A673 (cell line): ENCODE data around the gene RASSF1. TPM values are rescaled to one million over a fixed set of nuclear protein-coding genes. Genes with fewer than 3 reads are reported as not detected.

Experiments used
- BruUV-seq: library from RNA; stranded (reverse); fragments of 400-500 nt; replicated peaks from 2 replicates; lab custom pipeline; 2021; lab: Mats Ljungman, UMichigan
- CTCF ChIA-PET: fragments of 300-600 bp; sonication (Branson Sonifier 250); formaldehyde crosslinking; loops from one replicate; lab custom pipeline; 2022; ENCODE audit warnings: antibody characterized with exemption; lab: Charles Lee
- POLR2A ChIA-PET: fragments of 300-600 bp; sonication (Branson Sonifier 250); formaldehyde crosslinking; loops from one replicate; lab custom pipeline; 2022; ENCODE audit warnings: antibody characterized with exemption; ENCODE audit not compliant: low non-redundant PET; lab: Charles Lee
- DNase-seq: peaks from one replicate; pipeline ENCODE4 v3.0.0-alpha.2; 2015; ENCODE audit warnings: low spot score
- H3K27ac ChIP-seq: fragments of 200-600 bp; sonication (generic); 2 replicates; pipeline ENCODE4 v1.5.1; 2016; ENCODE audit warnings: mixed run types, low read depth, mild to moderate bottlenecking, mixed read lengths, antibody characterized with exemption, low read length; ENCODE audit not compliant: poor library complexity, severe bottlenecking
- H3K27me3 ChIP-seq: fragments of 200-600 bp; sonication (generic); replicated peaks from 2 replicates; pipeline ENCODE4 v1.6.1; 2017; ENCODE audit warnings: mixed run types, low read depth, mild to moderate bottlenecking, mixed read lengths, antibody characterized with exemption, low read length; ENCODE audit not compliant: insufficient read depth, poor library complexity
- H3K36me3 ChIP-seq: fragments of 200-600 bp; sonication (generic); 2 replicates; pipeline ENCODE4 v1.6.1; 2016; ENCODE audit warnings: mixed run types, mild to moderate bottlenecking, mixed read lengths, antibody characterized with exemption, low read length; ENCODE audit not compliant: insufficient read depth, poor library complexity, severe bottlenecking
- H3K4me1 ChIP-seq: fragments of 200-600 bp; sonication (generic); 2 replicates; pipeline ENCODE4 v1.6.1; 2017; ENCODE audit warnings: mixed run types, mild to moderate bottlenecking, mixed read lengths, antibody characterized with exemption, low read length; ENCODE audit not compliant: insufficient read depth, poor library complexity, severe bottlenecking
- H3K4me3 ChIP-seq: fragments of 200-600 bp; sonication (generic); 2 replicates; pipeline ENCODE4 v1.5.1; 2016; ENCODE audit warnings: low read depth, mixed run types, mild to moderate bottlenecking, mixed read lengths, low read length; ENCODE audit not compliant: poor library complexity, severe bottlenecking
- H3K9me3 ChIP-seq: fragments of 200-600 bp; sonication (generic); 2 replicates; pipeline ENCODE4 v1.6.1; 2016; ENCODE audit warnings: mixed run types, low read depth, mild to moderate bottlenecking, mixed read lengths, antibody characterized with exemption, low read length; ENCODE audit not compliant: poor library complexity, severe bottlenecking
- EZH2 ChIP-seq: fragments of 200-600 bp; sonication (generic); IDR thresholded peaks from 2 replicates; pipeline ENCODE4 v1.6.1; 2017; ENCODE audit warnings: borderline replicate concordance, low read depth, mild to moderate bottlenecking, mixed read lengths, antibody characterized with exemption, low read length; ENCODE audit not compliant: poor library complexity, severe bottlenecking
- intact Hi-C: fragments of 100-400 bp; cut with micrococcal nuclease; formaldehyde crosslinking; loops from one replicate; pipeline ENCODE4 v1.10.0; 2022; ENCODE audit not compliant: unreplicated experiment
- total RNA-seq: library from RNA; stranded (reverse); gene quantifications from 2 replicates; pipeline ENCODE4 v1.2.3, GENCODE V29; 2021
- TF ChIP-seq, protein P1 (sequence below): fragments of 300-800, 200-600 bp; sonication (generic); conservative IDR thresholded peaks from 2 replicates; pipeline ENCODE4 v1.5.1; 2017; ENCODE audit warnings: low read depth, mild to moderate bottlenecking, antibody characterized with exemption, low read length, moderate library complexity, mixed read lengths

RASSF1 gene
- total RNA-seq, 1 experiment from 2014 or later, result 14.4 TPM

DNA sequence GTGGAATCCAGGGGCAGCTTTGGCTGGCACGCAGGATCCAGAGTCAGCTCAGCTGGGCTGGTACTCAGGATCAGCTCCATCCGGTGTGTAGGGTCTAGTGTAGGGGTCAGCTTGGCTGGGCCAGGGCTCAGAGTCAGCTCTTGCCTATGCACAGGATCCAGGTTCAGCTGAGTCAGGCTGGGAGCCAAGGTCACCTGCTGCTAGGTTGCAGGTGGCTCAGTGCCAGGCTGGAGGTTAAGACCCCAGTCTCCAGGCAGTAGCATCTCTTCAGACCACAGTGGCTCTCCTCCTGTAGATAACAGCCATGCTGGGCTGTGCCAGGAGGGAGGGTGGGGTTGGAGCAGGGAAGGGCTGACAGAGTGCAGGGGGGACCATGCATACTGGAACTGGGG is 43.3 kb downstream of the RASSF1 start:
- Histone ChIP-seq H3K27ac (no peak overlapping the region), H3K27me3 (no peaks in the 10 kb centered on the region), H3K36me3 (no peaks in the 10 kb centered on the region), H3K9me3 (no peaks in the 10 kb centered on the region), H3K4me3 (no peak overlapping the region), H3K4me1 (peaks cover 5% of the 10 kb centered on the region)
- CTCF ChIA-PET, result no interaction called here
- no peak for DNase-seq
- intact Hi-C loops, result no loop called here
- POLR2A ChIA-PET, result no interaction called here
- BruUV-seq, result no TSS peak
- no peak for TF ChIP-seq EZH2
- TF ChIP-seq, protein P1, sequence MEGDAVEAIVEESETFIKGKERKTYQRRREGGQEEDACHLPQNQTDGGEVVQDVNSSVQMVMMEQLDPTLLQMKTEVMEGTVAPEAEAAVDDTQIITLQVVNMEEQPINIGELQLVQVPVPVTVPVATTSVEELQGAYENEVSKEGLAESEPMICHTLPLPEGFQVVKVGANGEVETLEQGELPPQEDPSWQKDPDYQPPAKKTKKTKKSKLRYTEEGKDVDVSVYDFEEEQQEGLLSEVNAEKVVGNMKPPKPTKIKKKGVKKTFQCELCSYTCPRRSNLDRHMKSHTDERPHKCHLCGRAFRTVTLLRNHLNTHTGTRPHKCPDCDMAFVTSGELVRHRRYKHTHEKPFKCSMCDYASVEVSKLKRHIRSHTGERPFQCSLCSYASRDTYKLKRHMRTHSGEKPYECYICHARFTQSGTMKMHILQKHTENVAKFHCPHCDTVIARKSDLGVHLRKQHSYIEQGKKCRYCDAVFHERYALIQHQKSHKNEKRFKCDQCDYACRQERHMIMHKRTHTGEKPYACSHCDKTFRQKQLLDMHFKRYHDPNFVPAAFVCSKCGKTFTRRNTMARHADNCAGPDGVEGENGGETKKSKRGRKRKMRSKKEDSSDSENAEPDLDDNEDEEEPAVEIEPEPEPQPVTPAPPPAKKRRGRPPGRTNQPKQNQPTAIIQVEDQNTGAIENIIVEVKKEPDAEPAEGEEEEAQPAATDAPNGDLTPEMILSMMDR, result no peak

DNA sequence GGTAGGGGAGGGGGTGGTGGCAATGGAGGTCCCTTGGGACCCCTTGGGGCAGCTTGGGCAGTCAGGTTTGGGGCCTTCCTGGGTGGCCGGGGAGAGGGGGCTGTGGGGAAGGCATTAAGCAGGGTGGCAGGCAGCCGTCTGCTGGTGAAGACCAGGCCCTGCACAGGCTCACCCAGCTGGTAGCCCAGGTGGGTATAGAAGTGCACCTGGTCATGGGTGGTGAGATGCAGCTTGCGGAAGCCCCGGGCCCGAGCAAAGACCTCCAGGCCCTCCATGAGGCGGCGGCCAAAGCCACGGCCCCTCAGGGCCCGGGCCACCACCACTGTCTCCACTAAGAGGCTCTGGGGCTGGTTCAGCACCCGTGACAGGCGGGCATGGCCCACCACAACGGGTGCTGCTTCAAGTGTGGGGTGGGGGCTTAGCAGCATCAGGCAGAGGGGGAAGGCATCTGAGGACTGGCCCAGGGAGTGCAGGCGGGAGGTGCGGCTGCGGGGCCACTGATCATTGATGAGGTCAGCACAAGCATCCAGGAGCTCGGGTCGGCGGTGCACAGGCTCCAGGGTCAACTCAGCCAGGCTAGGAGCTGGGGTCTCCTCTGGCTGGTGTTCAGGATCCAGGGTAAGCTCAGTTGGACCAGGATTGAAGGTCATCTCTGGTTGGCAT is 43.8 kb downstream of the RASSF1 start:
- Histone ChIP-seq H3K4me1 (peaks cover 5% of the 10 kb centered on the region), H3K36me3 (no peaks in the 10 kb centered on the region), H3K27me3 (no peaks in the 10 kb centered on the region), H3K4me3 (no peak overlapping the region), H3K27ac (no peak overlapping the region), H3K9me3 (no peaks in the 10 kb centered on the region)
- BruUV-seq, result no TSS peak
- ChIA-PET CTCF (no interaction called here), POLR2A (no interaction called here)
- no peak for DNase-seq
- intact Hi-C loops, result no loop called here
- TF ChIP-seq, protein P1, result no peak
- TF ChIP-seq EZH2, result no peak

DNA sequence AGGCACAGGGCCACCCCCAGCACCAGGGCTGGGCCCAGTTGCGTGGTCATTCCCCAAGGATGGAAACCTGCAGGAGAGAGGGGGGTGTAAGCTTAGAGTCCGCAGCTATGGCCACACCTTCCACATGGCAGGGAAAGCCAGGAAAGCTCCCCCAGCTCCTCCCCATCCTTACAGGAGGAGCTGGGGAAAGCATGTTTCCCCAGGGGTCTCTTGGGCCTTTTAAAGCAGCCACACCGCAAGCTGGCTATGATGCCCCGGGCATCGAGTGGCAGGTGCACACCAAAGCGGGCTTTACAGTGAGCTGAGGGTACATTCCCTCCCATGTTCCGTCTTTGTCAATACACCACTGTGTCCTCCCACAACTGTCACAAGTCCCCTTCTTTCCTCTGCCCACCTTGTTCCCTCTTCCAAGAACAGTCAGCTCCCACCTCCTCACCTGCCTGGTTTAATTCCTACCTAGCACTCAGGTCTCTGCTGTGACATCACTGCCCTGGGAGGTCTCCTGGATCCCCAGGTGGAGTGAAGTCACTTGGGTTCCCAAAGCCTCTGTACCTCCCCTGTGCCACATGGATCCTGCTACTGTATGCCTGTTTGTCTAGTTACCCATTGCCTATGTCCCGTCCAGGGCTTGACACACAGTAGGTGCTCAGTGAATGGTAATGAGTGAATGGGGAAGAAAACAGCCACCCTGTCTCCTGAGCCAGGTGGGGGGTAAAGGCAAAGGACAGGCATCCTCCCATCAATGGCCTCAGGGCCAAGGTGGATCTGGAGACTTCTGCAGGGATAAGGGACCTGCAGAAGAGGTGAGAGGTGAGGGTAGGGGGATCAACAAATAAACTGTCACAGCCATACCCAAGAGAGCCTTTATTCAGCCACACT is 44.8 kb downstream of the RASSF1 start:
- intact Hi-C loops, result no loop called here
- Histone ChIP-seq H3K27ac (no peak overlapping the region), H3K9me3 (no peaks in the 10 kb centered on the region), H3K36me3 (no peaks in the 10 kb centered on the region), H3K4me1 (peaks cover 5% of the 10 kb centered on the region), H3K27me3 (no peaks in the 10 kb centered on the region), H3K4me3 (no peak overlapping the region)
- ChIA-PET POLR2A (no interaction called here), CTCF (no interaction called here)
- DNase-seq, result no peak
- no peak for TF ChIP-seq EZH2
- TF ChIP-seq, protein P1, result no peak
- no TSS peak for BruUV-seq
